ENCODE data around the gene CYB561. TPM values are rescaled to one million over a fixed set of nuclear protein-coding genes. Genes with fewer than 3 reads are reported as not detected.

CYB561 gene
- total and polyA plus RNA-seq, 9 of the 15 experiments (the other 6 are each of a cell fraction or from before 2014, with no cell fraction given), result 4.0 to 30.8 (median 17.4) TPM

DNA sequence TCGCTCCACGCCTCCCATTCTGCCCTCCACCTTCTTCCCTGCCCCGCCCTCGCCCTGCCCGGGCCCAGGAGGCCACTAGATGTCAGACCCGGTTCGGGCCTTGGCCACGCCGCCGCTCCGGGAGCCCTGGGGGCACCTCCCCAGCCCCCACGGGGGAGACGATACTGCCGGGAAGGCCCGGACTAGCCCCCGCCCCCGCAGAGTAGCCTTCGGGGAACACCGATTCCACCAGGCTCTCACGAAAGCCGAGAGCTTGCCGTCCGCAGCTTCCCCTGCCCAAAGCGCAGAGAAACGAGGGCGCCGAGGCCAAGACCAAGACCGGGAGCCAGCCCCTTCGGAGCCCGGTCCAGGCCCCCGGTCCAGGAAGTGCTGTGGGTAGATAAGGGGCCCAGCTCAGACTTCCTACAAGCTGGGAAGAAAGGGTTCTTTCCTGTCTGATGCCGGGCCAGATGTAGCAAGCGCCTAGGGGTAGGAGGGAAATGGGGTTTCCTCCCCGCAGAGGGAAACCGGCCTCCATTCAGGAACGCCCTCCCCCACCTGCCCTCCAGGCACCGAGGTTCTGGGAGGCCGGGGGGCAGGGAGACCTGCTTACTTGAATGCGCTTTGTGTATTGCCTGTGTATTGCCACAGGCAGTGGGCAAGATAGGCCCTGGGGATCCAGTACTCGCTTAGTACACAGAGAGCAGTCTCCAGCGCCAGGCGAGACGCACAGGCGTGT, 806 bp upstream of the CYB561 start (continued):
- TF ChIP-seq ARID3B (CRISPR knock-in tag; IDR thresholded peaks at IDR 0.05; ENCODE audit: borderline replicate concordance) (0 out of 2 replicates have a peak, but pooled peaks have one; percentile 24), TRIM25 (IDR thresholded peaks at IDR 0.05; ENCODE audit: borderline replicate concordance) (no peak), GTF2F1 (IDR thresholded peaks at IDR 0.05; ENCODE audit: low read depth, low read length) (no peak), KAT2B (IDR thresholded peaks at IDR 0.05; ENCODE audit: low read depth, low read length) (no peak), MCM2 (IDR thresholded peaks at IDR 0.05; ENCODE audit: low read depth) (no peak), ARID2 (IDR thresholded peaks at IDR 0.05) (no peak), DACH1 (IDR thresholded peaks at IDR 0.05; ENCODE audit: partially characterized antibody) (no peak), ZKSCAN8 (CRISPR knock-in tag; IDR thresholded peaks at IDR 0.05) (no peak), PATZ1 (CRISPR knock-in tag; IDR thresholded peaks at IDR 0.05; ENCODE audit: borderline replicate concordance) (no peak), CEBPG (CRISPR knock-in tag; IDR thresholded peaks at IDR 0.05) (peak; percentile 89), CEBPG (tag; conservative IDR thresholded peaks at IDR 0.05 in 1 of 2, IDR thresholded peaks at IDR 0.05 in 1 of 2) (no peak), NCOA4 (IDR thresholded peaks at IDR 0.05; ENCODE audit: partially characterized antibody) (no peak), ZBTB49 (CRISPR knock-in tag; IDR thresholded peaks at IDR 0.05; ENCODE audit: borderline replicate concordance) (no peak), ZNF780A (CRISPR knock-in tag; IDR thresholded peaks at IDR 0.05) (no peak), COPS2 (conservative IDR thresholded peaks at IDR 0.05) (no peak)
- TF ChIP-seq, protein P1, sequence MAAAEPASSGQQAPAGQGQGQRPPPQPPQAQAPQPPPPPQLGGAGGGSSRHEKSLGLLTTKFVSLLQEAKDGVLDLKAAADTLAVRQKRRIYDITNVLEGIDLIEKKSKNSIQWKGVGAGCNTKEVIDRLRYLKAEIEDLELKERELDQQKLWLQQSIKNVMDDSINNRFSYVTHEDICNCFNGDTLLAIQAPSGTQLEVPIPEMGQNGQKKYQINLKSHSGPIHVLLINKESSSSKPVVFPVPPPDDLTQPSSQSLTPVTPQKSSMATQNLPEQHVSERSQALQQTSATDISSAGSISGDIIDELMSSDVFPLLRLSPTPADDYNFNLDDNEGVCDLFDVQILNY (CRISPR knock-in tag; IDR thresholded peaks at IDR 0.05), result no peak
- TF ChIP-seq, protein P2, sequence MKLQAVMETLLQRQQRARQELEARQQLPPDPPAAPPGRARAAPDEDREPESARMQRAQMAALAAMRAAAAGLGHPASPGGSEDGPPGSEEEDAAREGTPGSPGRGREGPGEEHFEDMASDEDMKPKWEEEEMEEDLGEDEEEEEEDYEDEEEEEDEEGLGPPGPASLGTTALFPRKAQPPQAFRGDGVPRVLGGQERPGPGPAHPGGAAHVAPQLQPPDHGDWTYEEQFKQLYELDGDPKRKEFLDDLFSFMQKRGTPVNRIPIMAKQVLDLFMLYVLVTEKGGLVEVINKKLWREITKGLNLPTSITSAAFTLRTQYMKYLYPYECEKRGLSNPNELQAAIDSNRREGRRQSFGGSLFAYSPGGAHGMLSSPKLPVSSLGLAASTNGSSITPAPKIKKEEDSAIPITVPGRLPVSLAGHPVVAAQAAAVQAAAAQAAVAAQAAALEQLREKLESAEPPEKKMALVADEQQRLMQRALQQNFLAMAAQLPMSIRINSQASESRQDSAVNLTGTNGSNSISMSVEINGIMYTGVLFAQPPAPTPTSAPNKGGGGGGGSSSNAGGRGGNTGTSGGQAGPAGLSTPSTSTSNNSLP (IDR thresholded peaks at IDR 0.05; ENCODE audit: borderline replicate concordance, low read depth, low read length), result no peak
